H1 (cell line): ENCODE results near the gene GSE1.

Experiments used
- CHD2 ChIP-seq: IDR thresholded peaks from 2 replicates; pipeline ENCODE4 v1.6.1; 2012; ENCODE audit warnings: low read length, improper control_type of control experiment
- POLR2AphosphoS5 ChIP-seq: IDR thresholded peaks from 2 replicates; pipeline ENCODE4 v1.6.1; 2011; ENCODE audit warnings: low read depth, low read length
- SP2 ChIP-seq: IDR thresholded peaks from 2 replicates; pipeline ENCODE4 v1.6.1; 2012; ENCODE audit warnings: mild to moderate bottlenecking, low read length, inconsistent platforms
- TCF12 ChIP-seq: IDR thresholded peaks from 2 replicates; pipeline ENCODE4 v1.6.1; 2011; ENCODE audit warnings: low read depth, mild to moderate bottlenecking, low read length
- TEAD4 ChIP-seq: IDR thresholded peaks from 2 replicates; pipeline ENCODE4 v1.6.1; 2012; ENCODE audit warnings: low read depth, low read length, inconsistent platforms, mixed read lengths
- ZNF274 ChIP-seq: IDR thresholded peaks from 2 replicates; pipeline ENCODE4 v1.7.0; 2012; ENCODE audit warnings: low read length, borderline replicate concordance; ENCODE audit errors: extremely low read depth
- TF ChIP-seq, protein P1 (sequence below), 3 experiments: IDR thresholded peaks; 1 replicate in 2 of 3; 2 replicates in 1 of 3; pipeline versions ENCODE4 v1.5.1 to v1.6.1; 2011; ENCODE audit warnings: low read length in 3 of 3, mild to moderate bottlenecking in 3 of 3, inconsistent platforms in 2 of 3, low read depth in 1 of 3, moderate library complexity in 1 of 3; ENCODE audit not compliant: insufficient read depth in 1 of 3; ENCODE audit errors: control extremely low read depth in 1 of 3

DNA sequence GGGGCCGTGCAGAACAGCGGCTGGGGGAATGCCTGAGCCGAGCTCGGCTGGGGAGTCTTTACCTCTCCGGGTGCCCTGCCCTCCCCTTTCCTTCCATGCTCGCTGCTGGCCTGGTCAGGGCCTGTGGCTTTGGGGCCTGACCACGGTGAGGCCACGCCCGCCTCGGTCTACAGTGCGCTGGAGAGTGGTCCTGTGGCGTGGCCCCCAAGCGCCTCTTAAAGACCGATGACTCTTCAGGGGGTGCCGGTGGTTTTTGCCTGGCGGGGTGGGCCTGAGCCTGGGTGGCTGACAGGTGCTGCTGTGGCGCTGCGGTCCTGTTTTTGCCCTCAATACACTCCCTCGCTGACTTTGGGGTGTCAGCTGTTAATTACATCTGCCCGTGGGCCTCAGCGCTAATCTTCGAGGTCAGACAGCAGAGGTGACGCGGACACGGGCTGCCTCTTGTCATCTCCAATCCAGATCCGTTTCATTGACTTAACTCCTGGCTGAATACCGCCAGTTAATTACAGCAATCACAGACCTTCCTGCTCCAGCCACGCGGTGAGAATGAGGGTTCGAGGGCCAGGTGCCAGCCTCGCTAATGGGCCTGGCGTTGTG lies 29.7 kb downstream of the GSE1 start:
- TF ChIP-seq CHD2 (no peak), POLR2AphosphoS5 (no peak), ZNF274 (no peak), TEAD4 (no peak), TCF12 (no peak), SP2 (no peak)
- TF ChIP-seq, protein P1, sequence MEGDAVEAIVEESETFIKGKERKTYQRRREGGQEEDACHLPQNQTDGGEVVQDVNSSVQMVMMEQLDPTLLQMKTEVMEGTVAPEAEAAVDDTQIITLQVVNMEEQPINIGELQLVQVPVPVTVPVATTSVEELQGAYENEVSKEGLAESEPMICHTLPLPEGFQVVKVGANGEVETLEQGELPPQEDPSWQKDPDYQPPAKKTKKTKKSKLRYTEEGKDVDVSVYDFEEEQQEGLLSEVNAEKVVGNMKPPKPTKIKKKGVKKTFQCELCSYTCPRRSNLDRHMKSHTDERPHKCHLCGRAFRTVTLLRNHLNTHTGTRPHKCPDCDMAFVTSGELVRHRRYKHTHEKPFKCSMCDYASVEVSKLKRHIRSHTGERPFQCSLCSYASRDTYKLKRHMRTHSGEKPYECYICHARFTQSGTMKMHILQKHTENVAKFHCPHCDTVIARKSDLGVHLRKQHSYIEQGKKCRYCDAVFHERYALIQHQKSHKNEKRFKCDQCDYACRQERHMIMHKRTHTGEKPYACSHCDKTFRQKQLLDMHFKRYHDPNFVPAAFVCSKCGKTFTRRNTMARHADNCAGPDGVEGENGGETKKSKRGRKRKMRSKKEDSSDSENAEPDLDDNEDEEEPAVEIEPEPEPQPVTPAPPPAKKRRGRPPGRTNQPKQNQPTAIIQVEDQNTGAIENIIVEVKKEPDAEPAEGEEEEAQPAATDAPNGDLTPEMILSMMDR (IDR thresholded peaks at IDR 0.05; ENCODE audit: control extremely low read depth in 1 of 3, insufficient read depth in 1 of 3, low read depth in 1 of 3, low read length in 3 of 3) = no peak
